GM21825 (cell line): ENCODE data around the gene CFAP97D1.

Experiments used
- ATAC-seq: cut with Tn5 transposase; IDR thresholded peaks from one replicate; pipeline ENCODE4 v1.9.1; 2021; ENCODE audit warnings: mild to moderate bottlenecking, moderate library complexity; ENCODE audit not compliant: unreplicated experiment

The CFAP97D1 gene

GRCh38 chr17:43780135-43780534 lies at the start of gene CFAP97D1:
Gene CFAP97D1 (plus strand): TSS chr17:43780435. CDS start chr17:43780463, 28 bp downstream.
- no peak for ATAC-seq

- ATAC-seq = no peak
Observed at GRCh38 chr17:43732958-43733357, 47.3 kb upstream of the CFAP97D1 start.

- no peak for ATAC-seq
Observed at GRCh38 chr17:43733956-43734355, 46.3 kb upstream of the CFAP97D1 start.

GRCh38 chr17:43734376-43734775 lies 45.9 kb upstream of the CFAP97D1 start:
- no peak for ATAC-seq

DNA sequence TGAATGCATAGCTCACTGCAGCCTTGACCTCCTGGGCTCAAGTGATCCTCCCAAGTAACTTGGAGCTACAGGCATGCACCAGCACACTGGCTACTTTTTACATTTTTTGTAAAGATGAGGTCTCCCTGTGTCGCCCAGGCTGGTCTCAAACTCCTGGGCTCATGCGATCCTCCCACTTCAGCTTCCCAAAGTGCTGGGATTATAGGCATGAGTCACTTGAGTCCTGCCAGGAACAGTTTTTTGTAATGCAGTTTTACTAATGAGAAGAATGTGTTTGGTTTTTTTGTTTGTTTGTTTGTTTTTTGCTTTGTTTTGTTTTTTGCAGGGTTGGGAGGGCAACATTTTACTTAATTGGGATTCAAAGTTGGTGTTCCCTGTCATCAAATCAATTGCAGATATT lies 43.8 kb upstream of the CFAP97D1 start:
- ATAC-seq = no peak

DNA sequence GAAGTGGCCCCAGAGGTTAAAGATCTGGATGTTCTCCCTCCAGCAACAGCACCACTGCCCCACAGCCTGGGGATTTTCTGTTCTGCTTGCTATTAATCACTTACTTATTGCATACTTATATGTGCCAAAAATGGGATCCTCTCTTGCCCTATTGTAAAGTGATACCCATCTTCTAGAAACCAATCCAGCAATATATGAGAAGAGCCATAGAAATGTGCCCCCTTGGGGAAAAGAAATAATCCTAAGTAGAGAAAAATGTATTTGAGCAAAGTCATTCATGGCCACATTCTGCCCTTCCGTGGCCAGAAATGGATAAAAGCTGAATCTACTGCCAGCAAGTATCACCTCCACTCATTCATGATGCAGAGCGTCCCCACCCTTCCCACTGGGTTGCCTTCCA lies 42.5 kb upstream of the CFAP97D1 start:
- ATAC-seq = no peak

DNA sequence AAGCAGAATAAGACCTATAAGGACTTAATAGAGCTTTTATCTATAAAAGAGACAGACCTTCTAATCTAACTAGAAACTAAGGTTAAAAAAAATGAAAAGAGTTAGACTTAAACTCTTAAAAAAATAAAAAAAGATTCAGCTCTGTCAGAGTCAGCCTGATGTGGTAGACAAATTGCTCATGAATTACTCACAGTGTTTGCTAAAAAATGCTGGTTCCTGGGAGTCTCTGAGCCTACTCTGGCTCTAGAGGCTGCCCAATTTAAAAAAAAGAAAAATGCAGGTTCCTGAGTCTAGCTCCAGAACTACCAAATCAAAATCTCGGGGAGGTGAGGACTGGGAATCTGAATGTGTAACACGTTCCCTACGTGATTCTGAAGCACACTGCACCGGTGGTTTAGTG lies 39.7 kb upstream of the CFAP97D1 start:
- no peak for ATAC-seq

DNA sequence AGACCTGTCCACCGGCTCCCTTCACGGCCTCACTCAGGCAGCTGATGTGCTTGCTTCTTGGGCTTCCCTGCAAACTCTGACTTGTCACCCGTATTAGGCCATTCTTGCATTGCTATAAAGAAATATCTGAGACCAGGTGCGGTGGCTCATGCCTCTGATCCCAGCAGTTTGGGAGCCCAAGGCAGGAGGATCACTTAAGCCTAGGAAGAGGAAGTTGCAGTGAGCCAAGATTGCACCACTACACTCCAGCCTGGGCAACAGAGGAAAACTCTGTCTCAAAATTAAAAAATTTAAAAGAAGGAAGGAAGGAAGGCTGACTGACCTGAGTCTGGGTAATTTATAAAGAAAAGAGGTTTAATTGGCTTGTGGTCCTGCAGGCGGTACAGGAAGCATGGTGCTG lies 38.6 kb upstream of the CFAP97D1 start:
- no peak for ATAC-seq

- ATAC-seq = no peak
Observed at GRCh38 chr17:43745541-43745940, 34.7 kb upstream of the CFAP97D1 start.

DNA sequence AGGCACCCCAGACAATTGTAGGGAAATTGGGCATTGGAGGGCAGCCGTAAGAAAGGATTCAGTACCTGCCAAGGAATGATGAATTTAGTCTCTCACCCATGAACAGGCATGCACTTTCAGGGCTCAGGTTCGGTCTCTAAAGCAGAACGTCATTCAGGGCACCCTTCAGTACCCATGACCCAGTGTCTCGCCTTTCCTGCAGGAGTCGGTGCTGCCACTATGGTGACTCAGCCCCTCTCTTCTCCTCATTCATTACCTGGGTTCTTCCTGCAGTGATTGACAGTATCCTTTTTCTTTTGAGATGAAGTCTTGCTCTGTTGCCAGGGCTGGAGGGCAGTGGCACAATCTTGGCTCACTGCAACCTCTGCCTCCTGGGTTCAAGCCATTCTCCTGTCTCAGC lies 30.1 kb upstream of the CFAP97D1 start:
- ATAC-seq = no peak

DNA sequence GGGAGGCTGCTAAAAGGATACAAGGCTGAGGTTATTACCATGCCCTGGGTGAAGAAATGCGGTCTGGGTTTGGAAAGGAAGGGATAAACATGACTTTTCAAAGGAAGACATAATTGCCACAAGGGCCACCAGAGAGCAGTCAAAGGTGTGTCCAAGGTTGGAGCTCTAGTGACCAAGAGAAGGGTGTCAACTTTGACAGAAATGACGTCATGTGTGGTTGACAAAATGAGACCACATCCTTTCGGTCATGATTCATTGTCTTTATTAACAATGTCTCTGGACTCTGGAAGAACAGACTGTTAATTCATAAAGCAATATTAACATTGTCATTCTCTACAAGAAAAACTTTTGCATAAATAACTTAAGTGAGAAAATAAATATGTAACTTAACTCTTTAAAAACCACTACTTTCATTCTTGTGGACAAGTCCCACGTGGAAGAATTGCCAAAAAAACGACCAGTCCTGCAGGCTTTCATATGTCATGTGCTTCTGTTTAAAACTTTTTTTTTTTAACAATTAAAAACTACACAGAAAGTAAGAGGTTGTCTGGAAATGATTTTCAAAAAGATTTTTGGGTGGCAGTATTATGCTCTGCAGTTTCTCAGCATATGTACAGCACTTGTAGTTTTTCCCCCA lies 26.6 kb upstream of the CFAP97D1 start:
- no peak for ATAC-seq

DNA sequence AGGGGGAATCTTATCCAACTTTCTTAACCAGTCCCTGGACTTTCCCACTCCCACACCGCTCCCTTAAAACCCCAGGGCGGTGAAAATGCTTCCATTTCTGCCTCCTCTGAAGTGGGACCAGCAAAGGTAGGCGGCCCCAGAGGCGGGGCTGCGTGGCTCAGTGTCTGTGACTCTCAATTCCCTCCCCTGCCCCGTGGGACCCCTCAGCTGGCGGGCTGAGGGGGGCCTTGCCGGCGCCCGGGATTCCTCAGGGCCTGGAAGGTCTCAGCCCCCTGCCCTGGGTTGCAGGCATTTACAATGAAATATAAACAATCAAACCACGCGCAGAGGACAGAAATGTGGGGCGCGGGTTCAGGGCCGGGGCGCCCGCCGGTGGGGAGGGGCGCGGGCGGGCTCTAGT lies 25.3 kb upstream of the CFAP97D1 start:
- no peak for ATAC-seq

DNA sequence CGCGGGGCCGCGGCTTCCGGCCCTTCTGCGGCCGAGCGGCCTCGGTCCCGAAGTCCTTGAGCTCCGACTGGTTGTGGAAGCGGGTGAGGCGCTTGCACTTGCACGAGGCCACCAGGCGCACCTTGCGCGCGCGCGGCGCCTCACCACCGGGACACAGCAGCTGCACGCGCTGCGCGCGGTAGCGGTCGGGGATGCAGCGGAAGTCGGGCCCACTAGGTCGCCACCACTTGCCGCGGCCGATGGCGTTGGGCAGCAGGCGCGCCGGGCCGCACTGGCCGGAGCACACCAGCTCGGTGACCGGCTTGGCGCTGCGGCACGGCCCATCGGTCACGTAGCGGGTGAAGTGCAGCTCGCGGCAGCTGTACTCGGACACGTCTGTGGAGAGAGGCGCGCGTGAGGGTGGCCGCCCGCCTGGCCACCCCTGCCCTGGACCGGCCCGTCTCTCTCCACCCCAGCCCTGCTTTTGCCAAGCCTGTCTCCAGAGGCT lies 24.8 kb upstream of the CFAP97D1 start:
- no peak for ATAC-seq

GRCh38 chr17:43756201-43756600 lies 24.0 kb upstream of the CFAP97D1 start:
- ATAC-seq = no peak

DNA sequence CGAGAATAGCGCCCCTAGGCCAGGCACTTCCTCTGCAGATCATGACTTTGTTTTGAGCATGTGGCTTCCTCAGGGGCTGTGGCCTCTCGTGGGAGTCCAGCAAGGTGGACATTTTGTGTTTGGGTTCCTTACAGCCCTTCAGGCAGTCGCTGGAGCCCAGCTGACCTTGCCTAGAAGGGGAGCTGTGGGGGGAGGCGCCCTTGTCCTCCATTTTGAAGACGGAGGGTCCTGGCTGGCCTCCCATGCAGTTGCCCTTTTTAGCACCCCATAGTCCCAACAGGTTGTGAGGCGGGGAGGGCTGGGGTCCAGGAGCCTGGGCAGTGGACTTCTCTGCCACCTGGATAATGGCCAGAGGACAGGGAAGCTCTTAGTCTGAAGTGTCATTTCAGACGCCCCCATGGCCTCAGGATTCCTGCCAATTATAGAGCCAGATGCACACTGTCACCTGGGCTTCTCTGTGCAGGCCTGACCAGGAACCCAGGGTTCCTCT lies 23.0 kb upstream of the CFAP97D1 start:
- no peak for ATAC-seq

GRCh38 chr17:43758086-43758485 lies 22.1 kb upstream of the CFAP97D1 start:
- ATAC-seq = no peak

DNA sequence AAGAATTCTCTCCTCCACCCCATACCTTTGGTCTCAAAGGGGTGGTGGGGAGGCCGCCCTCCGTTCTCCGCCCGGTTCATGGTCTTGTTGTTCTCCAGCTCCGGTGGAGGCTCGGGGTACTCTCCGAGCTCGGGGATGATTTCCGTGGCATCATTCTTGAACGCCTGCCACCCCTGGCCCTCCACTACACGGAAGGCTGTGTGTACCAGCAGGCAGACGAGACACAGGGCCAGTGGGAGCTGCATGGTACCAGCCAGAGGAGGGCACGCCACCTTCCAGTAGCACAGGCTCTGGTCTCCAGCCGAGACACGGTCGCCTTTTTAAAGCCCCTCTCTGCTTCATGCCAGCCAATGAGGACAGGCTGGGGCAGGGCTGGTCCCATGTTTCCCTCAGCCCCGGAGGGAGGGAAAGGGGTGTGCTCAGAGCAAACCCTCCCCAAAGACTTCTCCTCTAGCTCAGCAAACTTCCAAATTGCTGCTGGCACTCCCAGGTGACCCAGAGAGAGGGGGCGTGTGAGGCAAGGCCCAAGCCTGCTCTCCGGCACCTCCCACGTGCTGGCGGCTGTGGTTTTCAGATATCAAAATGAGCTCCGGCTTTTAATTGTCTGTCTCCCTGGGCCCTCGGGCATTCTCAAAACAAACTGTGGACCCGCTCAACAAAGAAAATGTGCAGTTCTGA lies 21.6 kb upstream of the CFAP97D1 start, which contains the start of gene SOST:
Gene SOST (minus strand): TSS at position 295 of the 678 bp plus-strand sequence. CDS start 50 bp downstream, at position 245.
- no peak for ATAC-seq

DNA sequence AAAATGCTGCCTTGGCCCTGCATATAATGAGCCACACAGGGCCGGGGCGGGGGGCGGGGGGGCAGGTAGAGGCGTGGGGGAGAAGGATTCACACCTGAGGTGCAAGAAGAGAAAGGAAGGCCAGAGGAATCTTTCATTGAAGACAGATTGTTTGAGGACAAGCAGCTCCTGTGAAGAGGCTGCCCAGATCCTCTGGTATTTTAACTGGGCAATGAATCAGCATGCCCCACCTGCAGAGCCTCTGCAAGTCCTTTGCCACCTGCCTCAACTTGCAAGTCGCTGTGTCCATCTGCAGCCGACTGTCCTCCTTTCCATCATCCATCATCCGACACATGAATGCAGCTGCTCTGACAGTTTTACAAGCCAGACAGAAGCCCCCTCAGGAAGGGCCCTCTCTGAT lies 20.4 kb upstream of the CFAP97D1 start:
- no peak for ATAC-seq

DNA sequence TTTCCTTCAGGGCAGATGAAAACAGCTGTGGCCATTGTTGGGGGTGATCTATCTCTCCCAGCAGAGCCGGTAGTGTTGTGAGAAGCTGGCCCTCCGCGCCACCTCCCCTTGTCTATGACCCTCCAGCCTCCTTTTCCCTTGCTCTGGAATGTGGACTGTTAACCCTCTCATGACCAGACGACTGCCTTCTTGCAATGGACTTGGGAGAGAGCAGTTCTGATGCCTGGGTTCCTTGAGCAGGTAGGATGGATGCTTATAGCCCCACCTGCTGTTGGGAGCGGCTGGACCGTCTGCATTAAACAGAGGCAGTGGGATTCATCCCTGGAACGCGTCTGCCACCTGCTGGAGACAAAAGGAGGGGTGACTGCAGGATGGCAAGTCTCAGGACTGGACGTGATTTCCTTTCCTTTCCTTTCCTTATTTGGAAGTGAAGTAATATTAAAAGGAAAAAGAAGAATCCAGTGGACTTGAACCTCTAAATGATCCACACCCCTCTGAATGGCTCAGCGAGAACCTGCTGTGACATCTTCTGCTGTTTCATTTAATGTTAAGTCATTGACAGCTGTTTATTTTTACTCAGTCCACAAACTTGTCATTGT lies 19.9 kb upstream of the CFAP97D1 start:
- ATAC-seq = no peak

- ATAC-seq = no peak
Observed at GRCh38 chr17:43766413-43767052, 13.7 kb upstream of the CFAP97D1 start.

DNA sequence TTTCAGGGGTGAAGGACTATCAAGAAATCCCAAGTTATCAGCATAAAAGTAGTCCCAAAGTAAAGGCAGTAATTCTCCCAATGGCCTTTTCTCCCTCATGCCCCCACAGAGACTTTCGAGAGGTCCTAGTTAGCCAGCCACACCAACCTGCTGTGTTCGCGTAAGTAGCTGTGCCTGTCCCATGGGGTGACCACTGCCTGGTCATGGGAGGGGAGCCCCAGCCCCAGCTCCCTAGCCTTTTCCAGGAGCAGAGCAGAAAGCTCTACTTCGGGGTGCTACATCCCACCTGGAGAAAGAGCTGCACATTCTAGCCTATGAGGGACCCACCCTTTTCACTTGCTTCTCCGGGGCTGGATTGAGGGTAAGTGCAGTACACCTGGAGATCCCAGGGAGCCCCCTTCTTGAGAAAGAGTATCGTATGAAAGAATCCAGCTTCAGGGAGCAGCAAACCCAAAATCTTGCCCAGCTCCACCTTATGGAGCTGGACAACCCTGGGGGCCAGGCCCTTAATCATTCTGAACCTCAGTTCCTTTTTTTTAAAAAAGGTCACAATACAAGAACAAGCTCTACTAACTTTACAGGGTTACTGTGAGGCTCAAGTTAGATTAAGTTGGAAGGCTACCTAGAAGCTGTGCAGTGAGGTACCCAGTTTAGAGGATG lies 13.1 kb upstream of the CFAP97D1 start:
- no peak for ATAC-seq
